Astrocyte (in vitro differentiated cells and primary cell): ENCODE measurements around the gene IFIH1. TPM values are rescaled to one million over a fixed set of nuclear protein-coding genes. Genes with fewer than 3 reads are reported as not detected.

Experiments
- DNase-seq: peaks from one replicate; pipeline ENCODE4 v3.0.0-alpha.2; 2010; ENCODE audit warnings: low read depth
- FAIRE-seq: peaks from 2 replicates; lab custom pipeline; 2011; peaks lifted over from hg19 to GRCh38; lab: Jason Lieb, UNC
- H2AFZ ChIP-seq: 2 replicates; pipeline ENCODE4 v1.6.0; 2012; ENCODE audit warnings: low read depth, low read length, inconsistent platforms
- H3K27ac ChIP-seq: 2 replicates; pipeline ENCODE4 v1.5.1; 2011; ENCODE audit warnings: low read depth, low read length, inconsistent platforms
- H3K27me3 ChIP-seq: 2 replicates; pipeline ENCODE4 v1.6.0; 2011; ENCODE audit warnings: low read length, inconsistent platforms; ENCODE audit not compliant: insufficient read depth
- H3K36me3 ChIP-seq: 2 replicates; pipeline ENCODE4 v1.5.1; 2011; ENCODE audit warnings: low read length, inconsistent platforms; ENCODE audit not compliant: insufficient read depth
- H3K4me1 ChIP-seq: 2 replicates; pipeline ENCODE4 v1.5.1; 2011; ENCODE audit warnings: low read length, inconsistent platforms; ENCODE audit not compliant: insufficient read depth
- H3K4me2 ChIP-seq: 2 replicates; pipeline ENCODE4 v1.6.0; 2012; ENCODE audit warnings: low read length, inconsistent platforms
- H3K4me3 ChIP-seq: 2 replicates; pipeline ENCODE4 v1.5.1; 2011; ENCODE audit warnings: low read depth, mild to moderate bottlenecking, low read length, inconsistent platforms; ENCODE audit not compliant: insufficient read depth
- H3K79me2 ChIP-seq: 2 replicates; pipeline ENCODE4 v1.6.0; 2012; ENCODE audit warnings: mild to moderate bottlenecking, low read length, inconsistent platforms; ENCODE audit not compliant: insufficient read depth
- H3K9ac ChIP-seq: 2 replicates; pipeline ENCODE4 v1.6.0; 2012; ENCODE audit warnings: mild to moderate bottlenecking, low read length, inconsistent platforms
- H3K9me3 ChIP-seq: 2 replicates; pipeline ENCODE4 v1.5.1; 2012; ENCODE audit warnings: low read depth, mild to moderate bottlenecking, low read length, inconsistent platforms; ENCODE audit not compliant: insufficient read depth
- H4K20me1 ChIP-seq: 2 replicates; pipeline ENCODE4 v1.6.0; 2012; ENCODE audit warnings: low read length, inconsistent platforms; ENCODE audit not compliant: insufficient read depth
- H3K27ac Mint-ChIP-seq: one replicate; pipeline ENCODE4 v1.8.0; 2021; ENCODE audit warnings: mild to moderate bottlenecking, mixed read lengths; ENCODE audit not compliant: unreplicated experiment
- H3K27me3 Mint-ChIP-seq: one replicate; pipeline ENCODE4 v1.8.0; 2021; ENCODE audit warnings: low read depth, mixed read lengths; ENCODE audit not compliant: unreplicated experiment
- H3K36me3 Mint-ChIP-seq: one replicate; pipeline ENCODE4 v1.8.0; 2021; ENCODE audit warnings: low read depth, mixed read lengths; ENCODE audit not compliant: unreplicated experiment
- H3K4me1 Mint-ChIP-seq: one replicate; pipeline ENCODE4 v1.8.0; 2021; ENCODE audit warnings: low read depth, mixed read lengths; ENCODE audit not compliant: unreplicated experiment
- H3K4me3 Mint-ChIP-seq: one replicate; pipeline ENCODE4 v1.8.0; 2021; ENCODE audit warnings: mild to moderate bottlenecking, moderate library complexity, mixed read lengths; ENCODE audit not compliant: unreplicated experiment
- H3K9me3 Mint-ChIP-seq: one replicate; pipeline ENCODE4 v1.8.0; 2021; ENCODE audit warnings: mild to moderate bottlenecking, mixed read lengths; ENCODE audit not compliant: unreplicated experiment
- CTCF ChIP-seq: IDR thresholded peaks from 2 replicates; pipeline ENCODE4 v1.5.1; 2011; ENCODE audit warnings: low read depth, mild to moderate bottlenecking, inconsistent platforms, low read length, moderate library complexity; ENCODE audit not compliant: insufficient read depth
- EZH2 ChIP-seq: IDR thresholded peaks from 2 replicates; pipeline ENCODE4 v1.6.1; 2012; ENCODE audit warnings: mild to moderate bottlenecking, low read length, inconsistent platforms; ENCODE audit not compliant: insufficient read depth
- total RNA-seq: library from RNA; stranded (reverse); gene quantifications from 2 replicates; pipeline ENCODE4 v1.2.1, GENCODE V29; 2021

Gene IFIH1
- total RNA-seq, 1 donor from 2014 or later: 62.3 TPM

DNA sequence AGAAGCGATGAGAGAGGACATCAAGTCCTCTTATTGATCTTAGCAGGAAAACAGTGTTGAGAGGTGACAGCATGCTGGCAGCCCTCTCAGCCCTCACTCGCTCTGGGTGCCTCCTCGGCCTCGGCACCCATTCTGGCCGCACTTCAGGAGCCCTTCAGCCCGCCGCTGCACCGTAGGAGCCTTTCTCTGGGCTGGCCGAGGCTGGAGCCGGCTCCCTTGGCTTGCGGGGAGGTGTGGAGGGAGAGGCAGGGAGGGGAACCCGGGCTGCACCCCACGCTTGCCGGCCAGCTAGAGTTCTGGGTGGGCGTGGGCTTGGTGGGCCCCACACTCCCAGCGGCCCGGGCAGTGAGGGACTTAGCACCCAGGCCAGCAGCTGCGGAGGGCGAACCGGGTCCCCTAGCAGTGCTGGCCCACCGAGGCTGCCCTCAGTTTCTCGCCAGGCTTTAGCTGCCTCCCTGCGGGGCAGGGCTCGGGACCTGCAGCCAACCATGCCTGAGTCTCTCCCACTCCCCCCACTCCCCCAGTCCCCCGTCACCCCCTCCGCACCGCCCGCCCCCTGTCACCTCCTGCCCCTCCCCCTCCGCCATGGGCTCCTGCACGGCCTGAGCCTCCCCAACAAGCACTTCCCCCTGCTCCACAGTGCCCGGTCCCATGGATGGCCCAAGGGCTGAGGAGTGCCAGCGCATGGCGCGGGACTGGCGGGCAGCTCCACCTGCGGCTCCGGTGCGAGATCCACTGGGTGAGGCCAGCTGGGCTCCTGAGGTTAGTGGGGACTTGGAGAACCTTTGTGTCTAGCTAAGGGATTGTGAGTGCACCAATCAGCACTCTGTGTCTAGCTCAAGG is 83.6 kb downstream of the IFIH1 start:
- no peaks in the 10 kb centered on the region for H3K9me3 ChIP-seq
- Mint-ChIP-seq H3K27ac (no peak overlapping the region), H3K4me1 (peaks cover 16% of the 10 kb centered on the region), H3K36me3 (peaks cover 3% of the 10 kb centered on the region), H3K4me3 (no peak overlapping the region), H3K27me3 (no peaks in the 10 kb centered on the region), H3K9me3 (no peaks in the 10 kb centered on the region)
- H3K4me1 ChIP-seq: peaks cover 14% of the 10 kb centered on the region
- no peak overlapping the region for H3K4me2 ChIP-seq
- no peak overlapping the region for H2AFZ ChIP-seq
- TF ChIP-seq EZH2 (no peak), CTCF (no peak)
- peaks cover 8% of the 10 kb centered on the region for H4K20me1 ChIP-seq
- H3K79me2 ChIP-seq: peaks cover 93% of the 10 kb centered on the region
- no peaks in the 10 kb centered on the region for H3K27me3 ChIP-seq
- no peak overlapping the region for H3K27ac ChIP-seq
- FAIRE-seq: no peak
- no peak overlapping the region for H3K9ac ChIP-seq
- peaks cover 31% of the 10 kb centered on the region for H3K36me3 ChIP-seq
- no peak for DNase-seq
- H3K4me3 ChIP-seq: no peak overlapping the region

GRCh38 chr2:162233197-162233596 is 85.3 kb downstream of the IFIH1 start:
- no peaks in the 10 kb centered on the region for H3K27me3 ChIP-seq
- Mint-ChIP-seq H3K4me1 (peaks cover 16% of the 10 kb centered on the region), H3K27ac (no peak overlapping the region), H3K36me3 (peaks cover 3% of the 10 kb centered on the region), H3K9me3 (no peaks in the 10 kb centered on the region), H3K27me3 (no peaks in the 10 kb centered on the region), H3K4me3 (no peak overlapping the region)
- FAIRE-seq (peak; percentile 78), DNase-seq (peak; percentile 81)
- peak overlapping the region; percentile 26 for H3K4me2 ChIP-seq
- no peak overlapping the region for H3K9ac ChIP-seq
- H3K36me3 ChIP-seq: peaks cover 24% of the 10 kb centered on the region
- no peak overlapping the region for H3K27ac ChIP-seq
- TF ChIP-seq CTCF (no peak), EZH2 (no peak)
- peaks cover 14% of the 10 kb centered on the region for H3K4me1 ChIP-seq
- no peak overlapping the region for H3K4me3 ChIP-seq
- no peak overlapping the region for H2AFZ ChIP-seq
- H3K9me3 ChIP-seq: no peaks in the 10 kb centered on the region
- H3K79me2 ChIP-seq: peaks cover 93% of the 10 kb centered on the region
- H4K20me1 ChIP-seq: peaks cover 11% of the 10 kb centered on the region

DNA sequence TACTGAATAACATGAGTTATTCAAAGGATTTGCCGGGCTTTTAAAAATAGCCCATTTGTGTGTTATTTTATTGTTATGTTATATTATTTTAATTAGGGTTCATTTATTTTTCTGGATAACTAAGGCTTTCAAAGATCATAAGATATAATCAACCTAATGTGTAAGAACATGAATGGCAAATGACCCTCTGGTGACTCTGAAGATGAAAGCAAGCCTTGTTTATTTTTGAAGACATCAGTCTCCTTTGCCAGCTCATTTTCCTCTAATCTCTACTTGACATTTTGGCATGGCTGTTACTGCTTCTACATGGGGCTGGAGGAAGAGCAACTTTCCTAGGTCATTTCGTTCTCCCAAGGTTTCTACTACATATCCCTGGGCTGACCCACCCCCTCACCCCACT is 85.8 kb downstream of the IFIH1 start:
- Histone ChIP-seq H2AFZ (no peak overlapping the region), H3K4me3 (no peak overlapping the region), H3K79me2 (peaks cover 94% of the 10 kb centered on the region), H3K27ac (no peak overlapping the region), H3K36me3 (peaks cover 21% of the 10 kb centered on the region), H3K9me3 (no peaks in the 10 kb centered on the region), H3K4me1 (peaks cover 14% of the 10 kb centered on the region), H3K27me3 (no peaks in the 10 kb centered on the region), H3K4me2 (peak overlapping the region; percentile 26), H4K20me1 (peaks cover 17% of the 10 kb centered on the region), H3K9ac (no peak overlapping the region)
- TF ChIP-seq EZH2 (no peak), CTCF (no peak)
- Mint-ChIP-seq H3K9me3 (no peaks in the 10 kb centered on the region), H3K27me3 (no peaks in the 10 kb centered on the region), H3K36me3 (peaks cover 3% of the 10 kb centered on the region), H3K4me3 (no peak overlapping the region), H3K4me1 (peaks cover 16% of the 10 kb centered on the region), H3K27ac (peak overlapping the region; percentile 7)
- DNase-seq (no peak), FAIRE-seq (no peak)
